ENCODE measurements around the gene DQX1. TPM values are rescaled to one million over a fixed set of nuclear protein-coding genes. Genes with fewer than 3 reads are reported as not detected.

DQX1 gene
- total and polyA plus RNA-seq, 2 of the 4 experiments (the other 2 are of a cell fraction): 0.07 TPM; not detected in 1

GRCh38 chr2:74482801-74483674 lies 43.0 kb downstream of the DQX1 start, which contains the start of the genes CCDC142 and TTC31:
Gene CCDC142 (minus strand): TSS chr2:74482998. CDS start chr2:74482837, 161 bp downstream.
Gene TTC31 (plus strand): TSS chr2:74483081. CDS start chr2:74483096, 15 bp downstream.
- H3K56ac ChIP-seq (ENCODE audit: extremely low read depth, insufficient read depth, low read length): peak within 1 kb of the TSS; percentile 95
- H4K8ac ChIP-seq (ENCODE audit: low read depth in 2 of 2, low read length in 2 of 2): peak within 1 kb of the TSS; percentile 79 to 100
- H4K20me1 ChIP-seq (ENCODE audit: insufficient read depth, low read length): peaks cover 3% of the 10 kb centered on the region; the same call in 1 of the 2 replicates
- peak within 1 kb of the TSS; percentile 93 for H2BK20ac ChIP-seq (ENCODE audit: low read depth, low read length)
- H2BK5ac ChIP-seq (ENCODE audit: low read depth, low read length, poor library complexity, severe bottlenecking): peak within 1 kb of the TSS; percentile 92
- peak within 1 kb of the TSS; percentile 100 for H2AFZ ChIP-seq (replicated peaks; ENCODE audit: low read length, poor library complexity)
- peak within 1 kb of the TSS; percentile 89 for H3K9ac ChIP-seq (ENCODE audit: low read depth, low read length)
- H3K4me1 ChIP-seq (ENCODE audit: control insufficient read depth, insufficient read depth, low read length): peaks cover 13% of the 10 kb centered on the region
- ATAC-seq (ENCODE audit: low read depth) (peak; percentile 93), DNase-seq (peak; percentile 93)
- no peaks in the 10 kb centered on the region for H3K27me3 ChIP-seq (ENCODE audit: control insufficient read depth, insufficient read depth, low read length)
- H3K14ac ChIP-seq (replicated peaks; ENCODE audit: low read depth, low read length): peak within 1 kb of the TSS; percentile 99
- H3K4me3 ChIP-seq (ENCODE audit: insufficient read depth, low read depth, low read length): peak within 1 kb of the TSS; percentile 80
- no peaks in the 10 kb centered on the region for H3K9me3 ChIP-seq (ENCODE audit: control insufficient read depth, insufficient read depth, low read length)
- H4K91ac ChIP-seq (ENCODE audit: insufficient read depth, low read depth, low read length): peak within 1 kb of the TSS; percentile 99
- POLR2A ChIA-PET (ENCODE audit: unreplicated experiment): interaction anchor here (1.1 to 1.4 kb wide), 2 partner anchors 21 to 24 kb away, joined by 3 to 5 read pairs; partner anchors contain the start of gene WBP1
- H2AK5ac ChIP-seq (ENCODE audit: low read depth, low read length): peak within 1 kb of the TSS; percentile 73
- peak within 1 kb of the TSS; percentile 99 for H2AK9ac ChIP-seq (replicated peaks; ENCODE audit: low read depth, low read length, poor library complexity)
- peaks cover 7% of the 10 kb centered on the region; the same call in 1 of the 2 replicates for H3K9me1 ChIP-seq (ENCODE audit: insufficient read depth, low read length)
- peaks cover 7% of the 10 kb centered on the region for H3K36me3 ChIP-seq (ENCODE audit: control insufficient read depth, insufficient read depth, low read length)
- H3K23ac ChIP-seq (ENCODE audit: low read depth, low read length): peak within 1 kb of the TSS; percentile 98
- BruUV-seq (replicated peaks): no TSS peak
- dilution Hi-C loops (cut with HindIII; ENCODE audit: low sequenced_read_pairs, unreplicated experiment): no loop called here
- H3K79me1 ChIP-seq (ENCODE audit: low read depth in 1 of 2, low read length in 2 of 2): peaks cover 24 to 63% of the 10 kb centered on the region in 2 experiments
- 0% methylated on average over 13 of the region's 50 CpGs; no CpG with 5 or more reads in 1 of the 2 experiments for WGBS, 2 experiments (ENCODE audit: extremely low coverage in 2 of 2, insufficient read length in 1 of 2)
- peak within 1 kb of the TSS; percentile 97 for H4K5ac ChIP-seq (ENCODE audit: low read depth, low read length)
- in situ Hi-C loops (cut with MboI; ENCODE audit: low sequenced_read_pairs): loop anchor here (5.0 to 25.0 kb wide), 2 partner anchors 94 to 379 kb away; no protein-coding TSS in a partner anchor
- peak within 1 kb of the TSS; percentile 97 for H3K4me2 ChIP-seq (ENCODE audit: low read depth, low read length)
- peak within 1 kb of the TSS; percentile 87 for H3K18ac ChIP-seq (ENCODE audit: low read depth, low read length)
- peak within 1 kb of the TSS; percentile 97 for H3K4ac ChIP-seq (ENCODE audit: low read depth, low read length)
- peak within 1 kb of the TSS; percentile 99; the same call in 2 of the 3 replicates for H2BK15ac ChIP-seq (ENCODE audit: low read depth, low read length)
- intact Hi-C loops (cut with micrococcal nuclease): loop anchor here (1.0 kb wide), 3 partner anchors 29 to 104 kb away; partner anchors contain the start of genes AUP1 and HTRA2
- peak within 1 kb of the TSS; percentile 91 for H3K27ac ChIP-seq (ENCODE audit: insufficient read depth, low read length)
- CTCF ChIA-PET: interaction anchor here (0.6 to 3.4 kb wide), 6 partner anchors 14 to 106 kb away, joined by 3 to 17 read pairs (median 4); no protein-coding TSS in a partner anchor
- peak within 1 kb of the TSS; percentile 98 for H2BK120ac ChIP-seq (ENCODE audit: low read depth, low read length)
- TF ChIP-seq USF2 (IDR thresholded peaks at IDR 0.05; ENCODE audit: low read depth, low read length) (no peak), RAD21 (IDR thresholded peaks at IDR 0.05; ENCODE audit: low read length) (peak; percentile 75), SMC3 (IDR thresholded peaks at IDR 0.05; ENCODE audit: low read depth, low read length) (peak; percentile 88), RFX5 (IDR thresholded peaks at IDR 0.05; ENCODE audit: low read depth, low read length) (no peak), NFE2L2 (IDR thresholded peaks at IDR 0.05; ENCODE audit: low read depth, low read length) (no peak; the same call in 1 of the 2 replicates), RCOR1 (IDR thresholded peaks at IDR 0.05; ENCODE audit: insufficient replicate concordance, low read length) (peak; percentile 20), POLR2A (IDR thresholded peaks at IDR 0.05; ENCODE audit: low read depth, low read length) (peak; percentile 57; the same call in 1 of the 2 replicates), FOS (IDR thresholded peaks at IDR 0.05; ENCODE audit: low read depth, low read length) (no peak), BHLHE40 (IDR thresholded peaks at IDR 0.05; ENCODE audit: low read depth, low read length) (0 out of 2 replicates have a peak, but pooled peaks have one; percentile 21), MAFK (IDR thresholded peaks at IDR 0.05; ENCODE audit: low read depth, low read length) (0 out of 2 replicates have a peak, but pooled peaks have one; percentile 5), CTCF (conservative IDR thresholded peaks at IDR 0.05; ENCODE audit: low read depth, low read length) (peak; percentile 90), MXI1 (IDR thresholded peaks at IDR 0.05; ENCODE audit: borderline replicate concordance, low read depth, low read length) (peak; percentile 31; the same call in 1 of the 2 replicates), MAZ (IDR thresholded peaks at IDR 0.05; ENCODE audit: borderline replicate concordance, low read depth, low read length) (peak; percentile 81; the same call in 1 of the 2 replicates), CHD1 (IDR thresholded peaks at IDR 0.05; ENCODE audit: low read depth, low read length) (no peak)

Measured in IMR-90 (cell line).